ENCODE measurements around the gene DYSF.

DNA sequence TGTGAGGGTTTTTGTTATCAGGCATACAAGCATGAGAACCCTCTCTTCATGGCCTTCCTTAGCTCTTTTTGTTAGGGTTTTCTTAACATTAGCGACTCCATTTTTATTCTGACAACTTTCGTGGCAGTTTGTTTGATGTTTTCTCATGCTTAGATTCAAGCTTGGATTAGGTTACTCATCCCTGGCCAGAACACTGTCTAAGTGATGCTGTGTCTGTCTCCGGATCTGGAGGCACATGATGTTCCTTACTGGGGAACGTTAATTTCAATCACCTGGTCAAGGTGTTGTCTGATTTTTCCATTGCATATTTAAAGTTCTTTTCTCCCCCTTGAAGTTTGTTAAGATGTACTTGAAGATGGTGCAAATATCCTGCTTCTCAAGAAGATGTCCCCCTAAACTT lies 40.7 kb downstream of the DYSF start:
- TF ChIP-seq, protein P1, sequence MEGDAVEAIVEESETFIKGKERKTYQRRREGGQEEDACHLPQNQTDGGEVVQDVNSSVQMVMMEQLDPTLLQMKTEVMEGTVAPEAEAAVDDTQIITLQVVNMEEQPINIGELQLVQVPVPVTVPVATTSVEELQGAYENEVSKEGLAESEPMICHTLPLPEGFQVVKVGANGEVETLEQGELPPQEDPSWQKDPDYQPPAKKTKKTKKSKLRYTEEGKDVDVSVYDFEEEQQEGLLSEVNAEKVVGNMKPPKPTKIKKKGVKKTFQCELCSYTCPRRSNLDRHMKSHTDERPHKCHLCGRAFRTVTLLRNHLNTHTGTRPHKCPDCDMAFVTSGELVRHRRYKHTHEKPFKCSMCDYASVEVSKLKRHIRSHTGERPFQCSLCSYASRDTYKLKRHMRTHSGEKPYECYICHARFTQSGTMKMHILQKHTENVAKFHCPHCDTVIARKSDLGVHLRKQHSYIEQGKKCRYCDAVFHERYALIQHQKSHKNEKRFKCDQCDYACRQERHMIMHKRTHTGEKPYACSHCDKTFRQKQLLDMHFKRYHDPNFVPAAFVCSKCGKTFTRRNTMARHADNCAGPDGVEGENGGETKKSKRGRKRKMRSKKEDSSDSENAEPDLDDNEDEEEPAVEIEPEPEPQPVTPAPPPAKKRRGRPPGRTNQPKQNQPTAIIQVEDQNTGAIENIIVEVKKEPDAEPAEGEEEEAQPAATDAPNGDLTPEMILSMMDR (IDR thresholded peaks at IDR 0.05), result no peak
- no peak for TF ChIP-seq POLR2A (IDR thresholded peaks at IDR 0.05)

Measured in lower leg skin (tissue), 3 donors.